Tibial nerve (tissue), 4 donors: ENCODE results near the gene ZNF473. TPM values are rescaled to one million over a fixed set of nuclear protein-coding genes. Genes with fewer than 3 reads are reported as not detected.

Source experiments
- DNase-seq, 2 donors: peaks; one replicate each; pipeline ENCODE4 v3.0.0-alpha.2; 2019; ENCODE audit warnings: low spot score in 2 of 2
- H3K27ac ChIP-seq, 4 donors: fragments of 200-600 bp; sonication (generic) in 3 of 4; one replicate each; pipeline ENCODE4 v1.5.1; 2017 to 2019; ENCODE audit warnings: mild to moderate bottlenecking in 1 of 4
- H3K27me3 ChIP-seq, 2 donors: fragments of 200-600 bp; sonication (generic) in 1 of 2; one replicate each; pipeline versions ENCODE4 v1.5.1 to v1.6.0; 2017 to 2019
- H3K36me3 ChIP-seq, 3 donors: fragments of 200-600 bp; sonication (generic); one replicate each; pipeline ENCODE4 v1.5.1; 2018 to 2019
- H3K4me1 ChIP-seq, 4 donors: fragments of 200-600 bp; sonication (generic) in 3 of 4; one replicate each; pipeline ENCODE4 v1.5.1; 2017 to 2019
- H3K4me3 ChIP-seq, 4 donors: fragments of 200-600 bp; sonication (generic) in 3 of 4; one replicate each; pipeline ENCODE4 v1.5.1; 2017 to 2019; ENCODE audit warnings: mild to moderate bottlenecking in 1 of 4, moderate library complexity in 1 of 4
- H3K9me3 ChIP-seq, 4 donors: fragments of 200-600 bp; sonication (generic) in 3 of 4; one replicate each; pipeline ENCODE4 v1.5.1; 2017 to 2019
- CTCF ChIP-seq, 5 experiments: fragments of 200-600 bp in 3 of 5; fragments of 450-650 bp in 2 of 5; sonication (generic) in 3 of 5; IDR thresholded peaks; one replicate each; pipeline ENCODE4 v1.5.1; 2016 to 2019; ENCODE audit warnings: antibody characterized with exemption in 5 of 5, mild to moderate bottlenecking in 3 of 5, moderate library complexity in 2 of 5
- EP300 ChIP-seq, 2 donors: sonication (generic); formaldehyde crosslinking; IDR thresholded peaks; one replicate each; pipeline ENCODE4 v1.6.1; 2017; ENCODE audit warnings: antibody characterized with exemption in 2 of 2, mild to moderate bottlenecking in 1 of 2
- POLR2A ChIP-seq, 2 donors: fragments of 450-650 bp; IDR thresholded peaks; one replicate each; pipeline ENCODE4 v1.6.1; 2017; ENCODE audit warnings: antibody characterized with exemption in 2 of 2, mild to moderate bottlenecking in 2 of 2, moderate library complexity in 2 of 2
- WGBS, 2 donors: methylation state at CpG; one replicate each; pipeline ENCODE4 v1.1.5; 2018; 5-methylcytosine and 5-hydroxymethylcytosine counted together
- total RNA-seq, 4 donors: library from RNA; depleted of rRNA; stranded (reverse); fragments of >200 nt; gene quantifications; one replicate each; pipeline ENCODE4 v1.1.0, GENCODE V29; 2016

ZNF473 gene
- total RNA-seq, 4 donors from 2014 or later, result 8.2 to 25.5 (median 14.3) TPM

- no peak for TF ChIP-seq EP300 (IDR thresholded peaks at IDR 0.05)
- TF ChIP-seq CTCF (IDR thresholded peaks at IDR 0.05), result no peak
- no peak for TF ChIP-seq POLR2A (IDR thresholded peaks at IDR 0.05)
- 90% methylated on average over 17 to 19 of the region's 20 CpGs for WGBS, 2 donors
- DNase-seq, result no peak
- Histone ChIP-seq H3K27ac (no peak overlapping the region), H3K9me3 (no peaks in the 10 kb centered on the region), H3K4me1 (peaks cover 0 to 31% (median 2%) of the 10 kb centered on the region in 4 donors), H3K36me3 (peaks cover 0 to 100% (median 38%) of the 10 kb centered on the region in 3 donors), H3K4me3 (no peak overlapping the region), H3K27me3 (no peaks in the 10 kb centered on the region)
These were observed 25.6 kb upstream of the ZNF473 start for GRCh38 chr19:50000038-50000840.

- H3K27me3 ChIP-seq, result no peaks in the 10 kb centered on the region
- H3K4me3 ChIP-seq, result no peak overlapping the region
- H3K9me3 ChIP-seq, result no peaks in the 10 kb centered on the region
- 82 to 85% methylated on average over 14 to 16 of the region's 16 CpGs for WGBS, 2 donors
- no peak overlapping the region for H3K27ac ChIP-seq
- DNase-seq, result no peak
- TF ChIP-seq EP300 (IDR thresholded peaks at IDR 0.05) (no peak), POLR2A (IDR thresholded peaks at IDR 0.05) (no peak), CTCF (IDR thresholded peaks at IDR 0.05) (no peak)
- H3K36me3 ChIP-seq, result peaks cover 0 to 100% (median 34%) of the 10 kb centered on the region in 3 donors
- H3K4me1 ChIP-seq, result peaks cover 0 to 32% (median 2%) of the 10 kb centered on the region in 4 donors
These were observed 24.8 kb upstream of the ZNF473 start for GRCh38 chr19:50000841-50001557.

GRCh38 chr19:50001775-50002174 lies 24.0 kb upstream of the ZNF473 start:
- Histone ChIP-seq H3K27me3 (no peaks in the 10 kb centered on the region), H3K36me3 (peaks cover 0 to 100% (median 37%) of the 10 kb centered on the region in 3 donors), H3K9me3 (no peaks in the 10 kb centered on the region), H3K4me3 (no peak overlapping the region), H3K27ac (no peak overlapping the region), H3K4me1 (peaks cover 0 to 32% (median 2%) of the 10 kb centered on the region in 4 donors)
- no peak for DNase-seq
- TF ChIP-seq EP300 (IDR thresholded peaks at IDR 0.05) (no peak), POLR2A (IDR thresholded peaks at IDR 0.05) (no peak), CTCF (IDR thresholded peaks at IDR 0.05) (no peak)
- WGBS, 2 donors, result 82 to 99% methylated on average over 8 of the region's 8 CpGs

DNA sequence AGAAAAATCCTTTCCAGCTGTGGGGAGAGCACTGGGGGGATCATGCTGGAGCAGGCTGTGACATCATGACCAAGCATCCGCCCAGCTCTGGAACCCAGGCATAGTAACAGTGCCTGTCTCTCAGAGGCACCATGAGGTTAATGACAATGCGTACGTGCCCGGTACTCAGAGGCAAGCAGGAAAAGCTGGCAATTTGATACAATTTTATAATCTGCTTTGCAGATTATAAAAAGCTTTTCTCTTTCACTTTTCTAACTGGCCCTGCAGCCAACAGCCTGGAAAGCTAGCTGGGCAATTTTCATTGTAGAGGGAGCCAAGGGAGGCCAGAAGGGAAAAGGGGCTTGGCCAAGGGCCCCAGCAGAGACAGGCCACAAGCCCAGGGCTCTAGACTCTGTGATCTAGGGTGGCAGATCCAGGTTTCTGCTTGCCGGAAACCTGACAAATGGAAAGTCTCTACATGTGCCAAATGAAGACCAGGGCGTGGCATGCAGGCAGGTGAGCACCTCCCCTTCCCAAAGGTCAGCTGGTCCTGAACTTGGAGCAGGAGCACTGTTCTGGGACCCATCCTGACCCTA lies 23.3 kb upstream of the ZNF473 start:
- peaks cover 0 to 32% (median 2%) of the 10 kb centered on the region in 4 donors for H3K4me1 ChIP-seq
- TF ChIP-seq CTCF (IDR thresholded peaks at IDR 0.05), result no peak
- no peak for TF ChIP-seq POLR2A (IDR thresholded peaks at IDR 0.05)
- TF ChIP-seq EP300 (IDR thresholded peaks at IDR 0.05), result no peak
- WGBS, 2 donors, result 93 to 94% methylated on average over 6 of the region's 6 CpGs
- peaks cover 0 to 100% (median 41%) of the 10 kb centered on the region in 3 donors for H3K36me3 ChIP-seq
- H3K27ac ChIP-seq, result no peak overlapping the region
- H3K9me3 ChIP-seq, result no peaks in the 10 kb centered on the region
- H3K4me3 ChIP-seq, result no peak overlapping the region
- no peaks in the 10 kb centered on the region for H3K27me3 ChIP-seq
- DNase-seq, result no peak
